BJ (cell line): ENCODE data around the gene PTK7. TPM values are rescaled to one million over a fixed set of nuclear protein-coding genes. Genes with fewer than 3 reads are reported as not detected.
A peak's percentile ranks its signal among the peaks of the same experiment; 100 is the strongest.

ENCODE experiments used
- CTCF ChIA-PET: fragments of 350-600 bp; formaldehyde crosslinking; extraction: SDS; loops from one replicate; lab custom pipeline; 2021; ENCODE audit warnings: antibody characterized with exemption, inconsistent platforms; lab: Yijun Ruan, JAX
- POLR2A ChIA-PET: fragments of 300-600 bp; sonication (Branson Sonifier 250); formaldehyde crosslinking; extraction: SDS; loops from one replicate; lab custom pipeline; 2021; ENCODE audit warnings: antibody characterized with exemption; lab: Charles Lee
- DNase-seq: peaks from one replicate; pipeline ENCODE4 v3.0.0-alpha.2; 2011; ENCODE audit warnings: low read depth
- H3K27me3 ChIP-seq: 2 replicates; pipeline ENCODE4 v1.6.0; 2011; ENCODE audit warnings: low read length; ENCODE audit not compliant: control insufficient read depth, insufficient read depth
- H3K36me3 ChIP-seq: 2 replicates; pipeline ENCODE4 v1.5.1; 2011; ENCODE audit warnings: low read length; ENCODE audit not compliant: control insufficient read depth, insufficient read depth
- H3K4me3 ChIP-seq: 2 replicates; pipeline ENCODE4 v1.5.1; 2011; ENCODE audit warnings: low read depth, mild to moderate bottlenecking, control low read depth, low read length
- polyA minus RNA-seq: library from RNA; depleted of rRNA, polyadenylated mRNA; stranded (reverse); fragments of >200 nt; gene quantifications from 2 replicates; pipeline ENCODE4 v1.2.3, GENCODE V29; 2011; rRNA and poly(A)+ RNA removed
- polyA plus RNA-seq: library from polyadenylated mRNA; depleted of rRNA; stranded (reverse); fragments of >200 nt; gene quantifications from 2 replicates; pipeline ENCODE4 v1.2.3, GENCODE V29; 2011; rRNA removed
- TF ChIP-seq, protein P1 (sequence below): IDR thresholded peaks from 2 replicates; pipeline ENCODE4 v1.5.1; 2011; ENCODE audit warnings: low read depth, mild to moderate bottlenecking, control low read depth, inconsistent platforms, low read length, moderate library complexity; ENCODE audit not compliant: insufficient read depth

The PTK7 gene
- 187 and 362 TPM in 2 replicates for polyA plus RNA-seq
- polyA minus RNA-seq, result 292 and 322 TPM in 2 replicates

DNA sequence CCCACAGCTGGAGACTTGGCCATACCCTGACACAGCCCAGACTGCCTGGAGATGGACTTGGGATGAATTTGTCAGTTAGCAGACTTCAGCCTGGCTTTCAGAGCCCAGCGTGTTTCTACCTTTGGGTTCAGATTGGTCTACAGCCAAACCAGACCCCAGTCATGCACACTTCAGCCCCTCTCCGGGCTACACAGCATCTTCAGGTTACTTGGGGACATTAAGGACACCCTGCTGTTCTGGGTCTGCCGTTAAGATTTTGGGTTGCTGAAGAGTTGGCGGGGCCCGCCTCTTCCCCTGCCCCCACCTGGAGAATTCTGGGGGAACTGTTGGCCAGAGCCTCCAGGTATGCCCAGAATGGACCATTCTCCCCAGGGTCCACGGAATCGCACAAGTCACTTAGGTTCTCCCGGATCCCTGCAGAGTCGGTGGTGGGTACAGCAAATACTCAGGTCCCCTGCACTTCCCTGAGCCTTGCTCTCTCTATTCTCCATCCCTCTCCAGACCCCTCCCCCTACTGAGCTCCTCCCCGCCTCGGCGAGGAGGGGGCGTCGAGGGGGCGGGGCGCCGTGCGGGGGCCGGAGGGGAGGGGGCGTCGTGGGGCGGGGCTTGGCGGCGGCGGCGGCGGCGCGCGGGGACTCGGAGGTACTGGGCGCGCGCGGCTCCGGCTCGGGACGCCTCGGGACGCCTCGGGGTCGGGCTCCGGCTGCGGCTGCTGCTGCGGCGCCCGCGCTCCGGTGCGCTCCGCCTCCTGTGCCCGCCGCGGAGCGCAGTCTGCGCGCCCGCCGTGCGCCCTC lies at the start of gene PTK7:
TSS of gene PTK7 (plus strand) at position 645 of the 794 bp plus-strand sequence. CDS start 175 bp downstream, outside the sequence.
- POLR2A ChIA-PET, result interaction anchor here (0.5 to 2.0 kb wide), 3 partner anchors 45 to 820 kb away, joined by 3 to 12 read pairs (median 7); no protein-coding TSS in a partner anchor
- TF ChIP-seq, protein P1, sequence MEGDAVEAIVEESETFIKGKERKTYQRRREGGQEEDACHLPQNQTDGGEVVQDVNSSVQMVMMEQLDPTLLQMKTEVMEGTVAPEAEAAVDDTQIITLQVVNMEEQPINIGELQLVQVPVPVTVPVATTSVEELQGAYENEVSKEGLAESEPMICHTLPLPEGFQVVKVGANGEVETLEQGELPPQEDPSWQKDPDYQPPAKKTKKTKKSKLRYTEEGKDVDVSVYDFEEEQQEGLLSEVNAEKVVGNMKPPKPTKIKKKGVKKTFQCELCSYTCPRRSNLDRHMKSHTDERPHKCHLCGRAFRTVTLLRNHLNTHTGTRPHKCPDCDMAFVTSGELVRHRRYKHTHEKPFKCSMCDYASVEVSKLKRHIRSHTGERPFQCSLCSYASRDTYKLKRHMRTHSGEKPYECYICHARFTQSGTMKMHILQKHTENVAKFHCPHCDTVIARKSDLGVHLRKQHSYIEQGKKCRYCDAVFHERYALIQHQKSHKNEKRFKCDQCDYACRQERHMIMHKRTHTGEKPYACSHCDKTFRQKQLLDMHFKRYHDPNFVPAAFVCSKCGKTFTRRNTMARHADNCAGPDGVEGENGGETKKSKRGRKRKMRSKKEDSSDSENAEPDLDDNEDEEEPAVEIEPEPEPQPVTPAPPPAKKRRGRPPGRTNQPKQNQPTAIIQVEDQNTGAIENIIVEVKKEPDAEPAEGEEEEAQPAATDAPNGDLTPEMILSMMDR, result no peak
- CTCF ChIA-PET, result interaction anchor here (1.0 to 5.7 kb wide), 6 partner anchors 14 to 68 kb away, joined by 3 to 42 read pairs (median 3); no protein-coding TSS in a partner anchor

DNA sequence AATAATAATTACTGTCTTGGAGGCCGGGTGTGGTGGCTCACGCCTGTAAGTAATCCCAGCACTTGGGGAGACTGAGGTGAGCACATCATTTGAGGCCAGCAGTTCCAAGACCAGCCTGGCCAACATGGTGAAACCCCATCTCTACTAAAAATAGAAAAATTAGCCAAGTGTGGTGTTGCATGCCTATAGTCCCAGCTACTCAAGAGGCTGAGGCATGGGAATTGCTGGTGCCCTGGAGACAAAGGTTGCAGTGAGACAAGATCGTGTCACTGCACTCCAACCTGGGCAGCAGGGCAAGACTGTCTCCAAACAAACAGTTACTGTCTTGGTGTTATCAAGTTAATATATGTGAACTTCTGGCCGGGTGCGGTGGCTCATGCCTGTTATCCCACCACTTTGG lies 49.7 kb upstream of the PTK7 start:
- ChIA-PET CTCF (no interaction called here), POLR2A (no interaction called here)
- peaks cover 28% of the 10 kb centered on the region for H3K36me3 ChIP-seq
- TF ChIP-seq, protein P1, result no peak
- DNase-seq, result no peak
- no peak overlapping the region for H3K4me3 ChIP-seq
- H3K27me3 ChIP-seq, result no peaks in the 10 kb centered on the region

More for the DNA sequence above, at the start of gene PTK7:
- no peak for DNase-seq
- H3K27me3 ChIP-seq, result no peaks in the 10 kb centered on the region
- 0 out of 2 replicates have a peak, but pooled peaks cover 1% of the 10 kb centered on the region for H3K36me3 ChIP-seq
- peak within 1 kb of the TSS; percentile 79 for H3K4me3 ChIP-seq

DNA sequence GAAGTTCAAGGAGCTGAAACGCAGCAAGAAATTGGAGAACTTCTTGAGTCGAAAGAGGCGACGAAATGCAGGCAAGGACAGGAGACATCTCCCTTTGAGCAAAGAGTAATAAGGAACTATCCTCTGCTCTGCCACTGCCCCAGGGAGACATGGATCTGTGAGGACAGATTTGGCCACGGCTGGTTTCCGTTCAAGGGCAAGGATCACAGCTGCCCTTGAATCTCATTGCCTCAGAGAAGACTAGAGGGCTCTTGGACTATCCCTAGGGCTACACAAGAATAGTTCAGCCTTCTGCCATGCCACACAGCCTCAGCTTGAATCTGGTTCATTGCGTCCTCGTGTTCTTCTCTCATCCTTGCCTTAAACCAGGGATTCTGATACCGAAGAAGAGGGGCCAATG lies 47.0 kb upstream of the PTK7 start:
- H3K27me3 ChIP-seq, result no peaks in the 10 kb centered on the region
- no peak for DNase-seq
- no peak overlapping the region for H3K4me3 ChIP-seq
- TF ChIP-seq, protein P1, result no peak
- peaks cover 27% of the 10 kb centered on the region for H3K36me3 ChIP-seq
- ChIA-PET POLR2A (no interaction called here), CTCF (interaction anchor here (0.8 kb wide), 1 partner anchor 115 kb away, joined by 3 read pairs; no protein-coding TSS in a partner anchor)

DNA sequence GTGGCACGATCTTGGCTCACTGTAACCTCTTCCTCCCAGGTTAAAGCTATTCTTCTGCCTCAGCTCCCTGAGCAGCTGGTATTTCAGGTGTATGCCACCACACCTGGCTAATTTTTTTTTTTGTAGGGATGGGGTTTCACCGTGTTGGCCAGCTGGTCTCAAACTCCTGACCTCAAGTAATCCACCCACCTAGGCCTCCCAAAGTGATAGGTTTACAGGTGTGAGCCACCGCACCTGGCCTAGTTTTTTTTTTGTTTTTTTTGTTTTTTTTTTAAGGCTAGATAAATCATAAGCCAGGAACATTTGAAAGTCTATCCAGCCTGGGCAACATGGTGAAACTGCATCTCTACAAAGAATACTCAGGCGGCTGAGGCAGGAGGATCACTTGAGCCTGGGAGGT lies 43.8 kb upstream of the PTK7 start:
- no peak for DNase-seq
- POLR2A ChIA-PET, result no interaction called here
- Histone ChIP-seq H3K4me3 (no peak overlapping the region), H3K36me3 (peaks cover 24% of the 10 kb centered on the region), H3K27me3 (no peaks in the 10 kb centered on the region)
- CTCF ChIA-PET, result interaction anchor here (0.9 to 1.5 kb wide), 3 partner anchors 10 to 132 kb away, joined by 3 read pairs; no protein-coding TSS in a partner anchor
- TF ChIP-seq, protein P1, result no peak

DNA sequence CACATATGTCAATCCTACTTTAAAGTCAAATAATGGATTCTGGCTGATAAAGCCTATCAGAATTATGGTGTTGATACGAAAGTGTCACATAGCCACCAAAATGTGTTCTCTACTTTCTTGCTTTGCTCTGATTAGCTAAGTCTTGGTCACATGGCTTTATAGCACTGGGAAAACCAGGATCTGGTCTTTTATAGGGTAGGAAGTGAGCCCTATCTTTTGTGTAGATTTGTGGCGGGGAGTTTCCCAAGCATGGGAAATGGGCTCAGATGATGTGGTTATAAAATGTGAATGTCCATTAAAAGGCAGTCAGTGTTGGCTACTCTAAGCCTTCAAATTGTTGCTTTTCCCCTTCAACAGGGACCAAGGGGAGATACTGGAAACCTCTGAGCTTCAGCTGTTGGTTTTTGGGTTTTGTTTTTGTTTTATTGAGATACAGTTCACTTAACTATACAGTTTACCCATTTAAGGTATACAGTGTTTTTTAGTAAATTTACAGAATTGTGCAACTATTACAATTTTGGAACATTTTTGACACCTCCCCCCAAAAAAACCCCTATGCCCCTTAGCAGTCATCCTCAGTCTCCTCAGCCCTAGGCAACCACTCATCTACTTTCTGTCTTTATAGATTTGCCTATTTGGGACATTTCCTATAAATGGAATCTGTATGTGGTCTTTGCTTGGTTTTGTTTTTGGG lies 42.5 kb upstream of the PTK7 start:
- Histone ChIP-seq H3K27me3 (no peaks in the 10 kb centered on the region), H3K36me3 (peaks cover 26% of the 10 kb centered on the region), H3K4me3 (no peak overlapping the region)
- TF ChIP-seq, protein P1, result no peak
- ChIA-PET POLR2A (no interaction called here), CTCF (interaction anchor here (1.5 kb wide), 2 partner anchors 132 to 133 kb away, joined by 3 read pairs; no protein-coding TSS in a partner anchor)
- DNase-seq, result no peak
